Kidney epithelial cell (primary cell): ENCODE results near the gene LHX4. TPM values are rescaled to one million over a fixed set of nuclear protein-coding genes. Genes with fewer than 3 reads are reported as not detected.

Experiments
- DNase-seq: peaks from one replicate; pipeline ENCODE4 v3.0.0-alpha.2; 2010; ENCODE audit warnings: low read depth
- H3K27me3 ChIP-seq: 2 replicates; pipeline ENCODE4 v1.6.0; 2011; ENCODE audit warnings: low read length; ENCODE audit not compliant: control insufficient read depth, insufficient read depth
- H3K36me3 ChIP-seq: 2 replicates; pipeline ENCODE4 v1.5.1; 2011; ENCODE audit warnings: low read length; ENCODE audit not compliant: control insufficient read depth, insufficient read depth
- H3K4me3 ChIP-seq: 2 replicates; pipeline ENCODE4 v1.5.1; 2011; ENCODE audit warnings: low read depth, mild to moderate bottlenecking, control low read depth, low read length
- CTCF ChIP-seq: IDR thresholded peaks from 2 replicates; pipeline ENCODE4 v1.5.1; 2011; ENCODE audit warnings: mild to moderate bottlenecking, moderate library complexity, low read length, control low read depth, inconsistent platforms; ENCODE audit not compliant: insufficient read depth, poor library complexity, severe bottlenecking
- total RNA-seq: library from RNA; depleted of rRNA; stranded (reverse); fragments of >200 nt; gene quantifications from 2 replicates; pipeline ENCODE4 v1.2.3, GENCODE V29; 2015

Gene LHX4
- total RNA-seq, 1 donor from 2014 or later = not detected

DNA sequence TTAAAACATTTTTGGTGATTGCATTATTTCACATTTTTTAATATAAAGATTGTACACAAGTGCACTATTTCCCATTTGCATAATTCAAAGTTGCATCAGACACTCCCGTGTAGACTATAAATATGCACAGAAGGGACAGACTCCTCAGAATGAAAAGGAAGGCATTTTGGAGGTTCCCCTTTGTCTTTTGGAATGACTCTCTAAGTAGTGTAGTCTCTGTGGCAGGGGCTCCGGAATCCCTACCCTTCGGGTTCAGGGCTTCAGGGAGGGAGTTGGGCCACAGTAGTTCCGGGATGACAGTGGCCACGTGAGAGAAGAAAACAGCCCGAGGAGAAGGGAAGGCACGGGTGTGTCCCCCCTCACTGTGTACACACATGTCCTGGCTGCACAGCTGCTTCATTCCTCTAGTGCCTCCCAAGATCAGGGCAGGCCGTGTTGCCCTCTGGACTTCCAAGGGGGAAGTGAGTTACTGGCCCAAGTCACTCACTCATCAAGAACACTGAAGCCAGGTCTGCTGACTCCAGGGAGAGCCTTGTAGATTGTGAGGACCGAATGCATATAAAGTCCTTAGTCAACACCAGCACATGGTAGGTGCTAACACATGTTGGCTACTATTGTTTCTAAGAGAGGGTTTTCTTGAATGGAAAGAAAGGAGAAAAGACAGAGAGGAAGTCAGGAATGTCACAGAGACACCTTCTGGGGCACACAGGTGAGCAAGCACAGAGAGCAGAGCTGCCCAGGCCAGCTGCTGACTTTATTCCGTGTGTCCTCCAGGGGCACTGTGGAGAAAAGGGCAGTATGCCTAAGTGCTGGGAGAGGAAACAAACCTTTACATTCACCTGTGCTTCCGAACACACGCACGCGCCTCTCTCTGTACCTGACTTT is 39.8 kb downstream of the LHX4 start:
- peak; percentile 60 for TF ChIP-seq CTCF
- Histone ChIP-seq H3K4me3 (no peak overlapping the region), H3K36me3 (no peaks in the 10 kb centered on the region), H3K27me3 (no peaks in the 10 kb centered on the region)
- DNase-seq = no peak

DNA sequence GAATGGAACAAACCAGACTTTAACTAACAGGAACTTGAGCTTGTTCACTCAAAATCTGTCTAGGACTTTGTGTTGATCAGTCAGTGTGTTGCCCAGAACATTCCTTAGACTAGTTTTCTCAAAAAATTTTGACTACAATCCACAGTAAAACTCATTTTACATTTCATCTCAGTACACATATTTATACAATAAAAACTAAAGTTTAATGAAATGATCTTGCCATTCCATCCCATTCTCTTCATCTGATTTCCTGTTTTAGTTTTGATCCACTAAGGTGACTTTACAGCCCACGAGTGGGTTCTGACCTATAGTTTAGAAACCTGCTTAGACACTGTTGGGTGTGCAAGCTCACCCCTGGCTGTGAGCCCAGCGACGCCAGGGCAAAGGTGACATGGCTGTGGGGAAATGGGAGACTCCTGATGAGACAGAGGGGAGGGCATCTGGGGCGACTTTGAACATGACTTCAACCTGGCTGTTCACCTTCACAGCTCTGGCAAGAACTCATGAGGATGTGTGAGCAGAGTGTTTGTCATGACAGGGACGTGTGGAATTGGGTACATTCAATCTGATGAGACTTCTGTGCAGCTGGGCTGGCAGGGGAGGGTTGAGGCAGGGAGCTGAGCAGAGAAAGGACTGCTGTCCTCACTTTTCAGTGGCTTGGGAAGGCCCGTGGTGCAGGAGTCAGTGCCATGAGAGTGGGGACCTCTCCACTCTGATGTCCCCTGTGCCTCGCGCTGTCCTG is 40.6 kb downstream of the LHX4 start:
- DNase-seq = no peak
- Histone ChIP-seq H3K36me3 (no peaks in the 10 kb centered on the region), H3K4me3 (no peak overlapping the region), H3K27me3 (no peaks in the 10 kb centered on the region)
- no peak for TF ChIP-seq CTCF

GRCh38 chr1:180271272-180272255 is 41.5 kb downstream of the LHX4 start:
- no peak for TF ChIP-seq CTCF
- peak; percentile 31 for DNase-seq
- no peaks in the 10 kb centered on the region for H3K36me3 ChIP-seq
- no peaks in the 10 kb centered on the region for H3K27me3 ChIP-seq
- H3K4me3 ChIP-seq = no peak overlapping the region

DNA sequence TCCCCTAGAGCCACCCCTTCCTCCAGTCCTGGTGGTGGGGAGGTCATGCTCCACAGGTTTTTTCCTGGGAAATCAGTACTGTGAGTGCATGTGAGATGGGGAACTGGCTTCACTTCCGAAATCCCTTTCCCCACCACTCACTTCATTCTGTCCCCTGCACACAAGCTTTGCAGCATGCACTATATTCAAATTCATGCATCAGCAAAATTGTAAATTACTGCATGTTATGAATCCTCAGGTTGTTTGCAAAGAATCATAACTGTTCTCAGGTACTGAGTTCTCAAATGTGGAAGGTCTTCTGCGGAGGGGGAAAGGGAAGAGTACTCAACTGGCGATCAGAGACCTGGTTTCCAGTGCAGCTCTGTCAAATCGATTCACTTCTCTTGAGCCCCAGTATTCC is 42.3 kb downstream of the LHX4 start:
- DNase-seq = no peak
- TF ChIP-seq CTCF = no peak
- H3K27me3 ChIP-seq = no peaks in the 10 kb centered on the region
- H3K36me3 ChIP-seq = no peaks in the 10 kb centered on the region
- no peak overlapping the region for H3K4me3 ChIP-seq

- DNase-seq = no peak
- Histone ChIP-seq H3K36me3 (no peaks in the 10 kb centered on the region), H3K4me3 (no peak overlapping the region), H3K27me3 (no peaks in the 10 kb centered on the region)
- no peak for TF ChIP-seq CTCF
These were observed 43.0 kb downstream of the LHX4 start for GRCh38 chr1:180273066-180273465.
